IMR-90 (cell line): Measurements from ENCODE around the gene STX18. TPM values are rescaled to one million over a fixed set of nuclear protein-coding genes. Genes with fewer than 3 reads are reported as not detected.

Source experiments
- ATAC-seq: fragments of 200-7000 bp; cut with Tn5 transposase; 2 replicates; pipeline ENCODE4 v1.9.1; 2020; ENCODE audit warnings: low read depth, mild to moderate bottlenecking, moderate library complexity
- BruUV-seq: library from RNA; stranded (reverse); fragments of 400-500 nt; replicated peaks from 2 replicates; lab custom pipeline; 2021; lab: Mats Ljungman, UMichigan
- CTCF ChIA-PET: fragments of 300-600 bp; formaldehyde crosslinking; extraction: SDS; loops from one replicate; lab custom pipeline; 2021; ENCODE audit warnings: antibody characterized with exemption; lab: Yijun Ruan, JAX
- POLR2A ChIA-PET: fragments of 300-600 bp; sonication (Branson Sonifier 250); formaldehyde crosslinking; loops from one replicate; lab custom pipeline; 2022; ENCODE audit warnings: antibody characterized with exemption; ENCODE audit not compliant: unreplicated experiment; lab: Charles Lee
- DNase-seq: peaks from one replicate; pipeline ENCODE4 v3.0.0; 2013
- H2AFZ ChIP-seq: replicated peaks from 2 replicates; pipeline ENCODE3; 2013; ENCODE audit warnings: low read length, mild to moderate bottlenecking; ENCODE audit not compliant: poor library complexity
- H2AK5ac ChIP-seq: 2 replicates; pipeline ENCODE4 v1.6.1; 2013; ENCODE audit warnings: low read depth, low read length, inconsistent platforms
- H2AK9ac ChIP-seq: replicated peaks from 2 replicates; pipeline ENCODE3; 2013; ENCODE audit warnings: mild to moderate bottlenecking, low read depth, low read length, moderate library complexity; ENCODE audit not compliant: poor library complexity
- H2BK120ac ChIP-seq: 2 replicates; pipeline ENCODE4 v1.6.1; 2013; ENCODE audit warnings: low read depth, low read length, inconsistent platforms
- H2BK15ac ChIP-seq: 3 replicates; pipeline ENCODE4 v1.6.1; 2013; ENCODE audit warnings: low read depth, low read length, inconsistent platforms
- H2BK20ac ChIP-seq: 2 replicates; pipeline ENCODE4 v1.6.1; 2013; ENCODE audit warnings: low read depth, mild to moderate bottlenecking, inconsistent platforms, low read length, moderate library complexity
- H2BK5ac ChIP-seq: 2 replicates; pipeline ENCODE4 v1.6.1; 2013; ENCODE audit warnings: mild to moderate bottlenecking, low read depth, low read length, inconsistent platforms; ENCODE audit not compliant: poor library complexity, severe bottlenecking
- H3K14ac ChIP-seq: replicated peaks from 2 replicates; pipeline ENCODE4 v1.6.1; 2013; ENCODE audit warnings: low read depth, low read length, inconsistent platforms
- H3K18ac ChIP-seq: 2 replicates; pipeline ENCODE4 v1.6.1; 2013; ENCODE audit warnings: low read depth, low read length, control low read depth
- H3K23ac ChIP-seq: 2 replicates; pipeline ENCODE4 v1.6.1; 2013; ENCODE audit warnings: low read depth, low read length, inconsistent platforms
- H3K27ac ChIP-seq: 2 replicates; pipeline ENCODE4 v1.5.1; 2013; ENCODE audit warnings: mild to moderate bottlenecking, control low read depth, low read length; ENCODE audit not compliant: insufficient read depth
- H3K27me3 ChIP-seq: 2 replicates; pipeline ENCODE4 v1.6.1; 2013; ENCODE audit warnings: low read length; ENCODE audit not compliant: control insufficient read depth, insufficient read depth
- H3K36me3 ChIP-seq: 2 replicates; pipeline ENCODE4 v1.6.1; 2013; ENCODE audit warnings: low read length, mixed read lengths; ENCODE audit not compliant: control insufficient read depth, insufficient read depth
- H3K4ac ChIP-seq: 2 replicates; pipeline ENCODE4 v1.6.1; 2013; ENCODE audit warnings: low read depth, low read length, inconsistent platforms
- H3K4me1 ChIP-seq: 2 replicates; pipeline ENCODE4 v1.6.1; 2013; ENCODE audit warnings: low read length, mixed read lengths; ENCODE audit not compliant: control insufficient read depth, insufficient read depth
- H3K4me2 ChIP-seq: 2 replicates; pipeline ENCODE4 v1.6.1; 2013; ENCODE audit warnings: low read depth, mild to moderate bottlenecking, control low read depth, low read length, moderate library complexity
- H3K4me3 ChIP-seq: 2 replicates; pipeline ENCODE4 v1.5.1; 2013; ENCODE audit warnings: low read depth, mild to moderate bottlenecking, control low read depth, low read length, moderate library complexity; ENCODE audit not compliant: insufficient read depth
- H3K56ac ChIP-seq: 2 replicates; pipeline ENCODE4 v1.6.1; 2013; ENCODE audit warnings: low read length, inconsistent platforms; ENCODE audit not compliant: insufficient read depth; ENCODE audit errors: extremely low read depth
- H3K79me1 ChIP-seq, 2 experiments: 2 replicates each; pipeline ENCODE4 v1.6.1; 2013; ENCODE audit warnings: low read length in 2 of 2, inconsistent platforms in 1 of 2, low read depth in 1 of 2
- H3K9ac ChIP-seq: 2 replicates; pipeline ENCODE4 v1.6.1; 2013; ENCODE audit warnings: low read depth, low read length, control low read depth
- H3K9me1 ChIP-seq: 2 replicates; pipeline ENCODE4 v1.6.1; 2013; ENCODE audit warnings: low read length, inconsistent platforms; ENCODE audit not compliant: insufficient read depth
- H3K9me3 ChIP-seq: 2 replicates; pipeline ENCODE4 v1.6.1; 2013; ENCODE audit warnings: low read length; ENCODE audit not compliant: control insufficient read depth, insufficient read depth
- H4K20me1 ChIP-seq: 2 replicates; pipeline ENCODE4 v1.6.1; 2013; ENCODE audit warnings: low read length, inconsistent platforms; ENCODE audit not compliant: insufficient read depth
- H4K5ac ChIP-seq: 2 replicates; pipeline ENCODE4 v1.6.1; 2013; ENCODE audit warnings: mild to moderate bottlenecking, low read depth, low read length, control low read depth
- H4K8ac ChIP-seq, 2 experiments: 2 replicates each; pipeline ENCODE4 v1.6.1; 2013; ENCODE audit warnings: low read depth in 2 of 2, low read length in 2 of 2, control low read depth in 1 of 2, inconsistent platforms in 1 of 2
- H4K91ac ChIP-seq: 2 replicates; pipeline ENCODE4 v1.6.1; 2013; ENCODE audit warnings: low read depth, low read length, inconsistent platforms; ENCODE audit not compliant: insufficient read depth
- BHLHE40 ChIP-seq: fragments of 150-350 bp; IDR thresholded peaks from 2 replicates; pipeline ENCODE4 v1.6.1; 2016; ENCODE audit warnings: mild to moderate bottlenecking, low read depth, low read length
- CEBPB ChIP-seq: IDR thresholded peaks from 2 replicates; pipeline ENCODE4 v1.6.1; 2012; ENCODE audit warnings: low read depth, low read length, improper control_type of control experiment
- FOS ChIP-seq: fragments of 150-350 bp; IDR thresholded peaks from 2 replicates; pipeline ENCODE4 v1.6.1; 2016; ENCODE audit warnings: low read depth, low read length
- MAFK ChIP-seq: IDR thresholded peaks from 2 replicates; pipeline ENCODE4 v1.6.1; 2012; ENCODE audit warnings: low read depth, low read length, improper control_type of control experiment
- MAZ ChIP-seq: IDR thresholded peaks from 2 replicates; pipeline ENCODE4 v1.6.1; 2012; ENCODE audit warnings: low read depth, mild to moderate bottlenecking, low read length, improper control_type of control experiment, moderate library complexity, borderline replicate concordance
- MXI1 ChIP-seq: IDR thresholded peaks from 2 replicates; pipeline ENCODE4 v1.6.1; 2012; ENCODE audit warnings: low read depth, mild to moderate bottlenecking, low read length, moderate library complexity, borderline replicate concordance
- NFE2L2 ChIP-seq: fragments of 150-350 bp; IDR thresholded peaks from 2 replicates; pipeline ENCODE4 v1.6.1; 2016; ENCODE audit warnings: low read depth, mild to moderate bottlenecking, low read length
- POLR2A ChIP-seq: IDR thresholded peaks from 2 replicates; pipeline ENCODE4 v1.6.1; 2012; ENCODE audit warnings: mild to moderate bottlenecking, low read depth, low read length
- RAD21 ChIP-seq: IDR thresholded peaks from 2 replicates; pipeline ENCODE4 v1.6.1; 2012; ENCODE audit warnings: low read length, improper control_type of control experiment
- RCOR1 ChIP-seq: IDR thresholded peaks from 2 replicates; pipeline ENCODE4 v1.6.1; 2012; ENCODE audit warnings: mild to moderate bottlenecking, low read length, improper control_type of control experiment; ENCODE audit not compliant: insufficient replicate concordance
- RFX5 ChIP-seq: IDR thresholded peaks from 2 replicates; pipeline ENCODE4 v1.8.0; 2012; ENCODE audit warnings: low read depth, mild to moderate bottlenecking, low read length, moderate library complexity
- SMC3 ChIP-seq: fragments of 150-350 bp; IDR thresholded peaks from 2 replicates; pipeline ENCODE4 v1.6.1; 2016; ENCODE audit warnings: low read depth, mild to moderate bottlenecking, antibody characterized with exemption, low read length, moderate library complexity
- WGBS, 2 experiments: methylation state at CpG; one replicate each; pipeline versions ENCODE4 v1.1.5 to v1.1.7; 2013; ENCODE audit warnings: missing lambda C conversion rate in 2 of 2; ENCODE audit not compliant: insufficient read length in 1 of 2; ENCODE audit errors: extremely low coverage in 2 of 2; 5-methylcytosine and 5-hydroxymethylcytosine counted together
- dilution Hi-C: fragments of 300-500 bp; cut with HindIII; formaldehyde crosslinking; loops from one replicate; pipeline ENCODE4 v1.14.3; 2018; ENCODE audit warnings: low sequenced_read_pairs; ENCODE audit not compliant: unreplicated experiment
- in situ Hi-C: fragments of 300-500 bp; cut with MboI; formaldehyde crosslinking; loops from 3 replicates; pipeline ENCODE4 v1.14.3; 2019; ENCODE audit warnings: low sequenced_read_pairs, inconsistent platforms, mixed read lengths
- intact Hi-C: fragments of 100-400 bp; cut with micrococcal nuclease; formaldehyde crosslinking; loops from 2 replicates; pipeline ENCODE4 v1.10.0; 2022
- polyA plus RNA-seq, 3 experiments: library from polyadenylated mRNA; depleted of rRNA; stranded (reverse); fragments of >200 nt; gene quantifications; 2 replicates each; pipeline ENCODE4 v1.2.3, GENCODE V29; 2012; ENCODE audit warnings: low replicate concordance in 1 of 3
- total RNA-seq: library from RNA; depleted of rRNA; stranded (reverse); fragments of >200 nt; gene quantifications from 2 replicates; pipeline ENCODE4 v1.2.3, GENCODE V29; 2012
- TF ChIP-seq, protein P1 (sequence below): fragments of 150-350 bp; IDR thresholded peaks from 2 replicates; pipeline ENCODE4 v1.6.1; 2016; ENCODE audit warnings: low read depth, mild to moderate bottlenecking, low read length, moderate library complexity, borderline replicate concordance
- TF ChIP-seq, protein P2 (sequence below): fragments of 150-350 bp; IDR thresholded peaks from 2 replicates; pipeline ENCODE4 v1.6.1; 2017; ENCODE audit warnings: mild to moderate bottlenecking, antibody characterized with exemption, low read length, low read depth
- TF ChIP-seq, protein P3 (sequence below): conservative IDR thresholded peaks from 2 replicates; pipeline ENCODE4 v1.5.1; 2012; ENCODE audit warnings: mild to moderate bottlenecking, low read depth, low read length, improper control_type of control experiment

The STX18 gene
- total and polyA plus RNA-seq, 2 of the 4 experiments (the other 2 are of a cell fraction) = 20.1 to 23.4 TPM

DNA sequence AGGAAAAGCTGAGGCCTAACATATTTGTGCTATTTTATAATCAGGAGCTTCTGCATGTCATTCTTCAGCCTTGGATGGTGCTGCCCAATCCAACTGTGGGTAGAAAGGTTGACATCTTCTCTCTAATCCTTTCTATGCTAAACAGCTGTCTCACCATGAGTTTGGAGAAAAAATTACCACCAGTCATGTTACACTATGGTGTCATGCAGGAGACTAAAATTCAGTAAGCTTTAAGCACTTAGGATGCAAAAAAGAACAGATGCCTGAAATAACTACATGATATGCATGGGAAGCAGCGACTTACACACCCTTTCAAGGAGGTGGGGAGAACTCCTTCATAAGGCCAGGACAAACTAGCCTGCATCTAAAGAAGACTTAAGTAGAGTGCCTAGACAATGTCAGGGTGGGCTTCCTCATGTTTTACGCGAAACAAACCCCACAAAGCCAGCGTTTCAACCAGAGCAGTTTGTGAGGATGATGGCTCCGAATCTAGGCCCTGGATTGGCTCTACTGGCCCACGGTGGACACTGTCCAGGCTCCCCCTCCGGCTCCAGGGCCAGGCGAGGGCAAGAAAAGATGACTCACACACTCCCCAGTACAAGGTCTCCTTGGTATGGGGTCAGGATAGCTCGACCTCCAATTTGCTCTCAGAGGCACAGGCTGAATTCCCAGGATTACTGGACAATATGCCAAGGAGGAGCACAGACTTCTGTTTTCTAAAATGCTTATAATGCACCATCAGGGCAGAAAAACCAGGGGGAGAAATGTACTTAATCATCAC, 45.1 kb downstream of the STX18 start:
- dilution Hi-C loops = no loop called here
- DNase-seq = no peak
- no peak overlapping the region for H2BK20ac ChIP-seq
- no peak overlapping the region for H3K27ac ChIP-seq
- peaks cover 3% of the 10 kb centered on the region; the same call in 1 of the 2 replicates for H3K4me1 ChIP-seq
- H3K23ac ChIP-seq = no peak overlapping the region
- no peak overlapping the region for H3K4me3 ChIP-seq
- no peak overlapping the region for H2AFZ ChIP-seq
- peaks cover 5% of the 10 kb centered on the region; the same call in 1 of the 2 replicates for H4K20me1 ChIP-seq
- H3K18ac ChIP-seq = no peak overlapping the region
- H4K5ac ChIP-seq = no peak overlapping the region
- H3K4me2 ChIP-seq = no peak overlapping the region
- in situ Hi-C loops = no loop called here
- no peak overlapping the region for H4K91ac ChIP-seq
- WGBS, 2 experiments = no CpG with 5 or more reads among the region's 9 CpGs
- no peak overlapping the region for H3K9ac ChIP-seq
- H3K9me1 ChIP-seq = peaks cover 3% of the 10 kb centered on the region; the same call in 1 of the 2 replicates
- no peak overlapping the region for H4K8ac ChIP-seq
- BruUV-seq = no TSS peak
- intact Hi-C loops = no loop called here
- no peak overlapping the region for H2BK15ac ChIP-seq
- H2AK9ac ChIP-seq = no peak overlapping the region
- CTCF ChIA-PET = no interaction called here
- H3K36me3 ChIP-seq = no peaks in the 10 kb centered on the region
- no peak overlapping the region for H2BK5ac ChIP-seq
- no peaks in the 10 kb centered on the region for H3K27me3 ChIP-seq
- H3K56ac ChIP-seq = no peak overlapping the region
- H2BK120ac ChIP-seq = no peak overlapping the region
- no peak overlapping the region for H3K14ac ChIP-seq
- H2AK5ac ChIP-seq = no peak overlapping the region
- no peak for ATAC-seq
- peaks cover 18 to 32% of the 10 kb centered on the region in 2 experiments for H3K79me1 ChIP-seq
- POLR2A ChIA-PET = no interaction called here
- no peaks in the 10 kb centered on the region for H3K9me3 ChIP-seq
- H3K4ac ChIP-seq = no peak overlapping the region
- TF ChIP-seq NFE2L2 (no peak), RAD21 (no peak), POLR2A (no peak), RFX5 (no peak), CEBPB (no peak), RCOR1 (no peak), MAZ (no peak), MXI1 (no peak), MAFK (no peak), BHLHE40 (no peak), SMC3 (no peak), FOS (no peak)
- TF ChIP-seq, protein P1, sequence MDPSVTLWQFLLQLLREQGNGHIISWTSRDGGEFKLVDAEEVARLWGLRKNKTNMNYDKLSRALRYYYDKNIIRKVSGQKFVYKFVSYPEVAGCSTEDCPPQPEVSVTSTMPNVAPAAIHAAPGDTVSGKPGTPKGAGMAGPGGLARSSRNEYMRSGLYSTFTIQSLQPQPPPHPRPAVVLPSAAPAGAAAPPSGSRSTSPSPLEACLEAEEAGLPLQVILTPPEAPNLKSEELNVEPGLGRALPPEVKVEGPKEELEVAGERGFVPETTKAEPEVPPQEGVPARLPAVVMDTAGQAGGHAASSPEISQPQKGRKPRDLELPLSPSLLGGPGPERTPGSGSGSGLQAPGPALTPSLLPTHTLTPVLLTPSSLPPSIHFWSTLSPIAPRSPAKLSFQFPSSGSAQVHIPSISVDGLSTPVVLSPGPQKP = no peak
- TF ChIP-seq, protein P2, sequence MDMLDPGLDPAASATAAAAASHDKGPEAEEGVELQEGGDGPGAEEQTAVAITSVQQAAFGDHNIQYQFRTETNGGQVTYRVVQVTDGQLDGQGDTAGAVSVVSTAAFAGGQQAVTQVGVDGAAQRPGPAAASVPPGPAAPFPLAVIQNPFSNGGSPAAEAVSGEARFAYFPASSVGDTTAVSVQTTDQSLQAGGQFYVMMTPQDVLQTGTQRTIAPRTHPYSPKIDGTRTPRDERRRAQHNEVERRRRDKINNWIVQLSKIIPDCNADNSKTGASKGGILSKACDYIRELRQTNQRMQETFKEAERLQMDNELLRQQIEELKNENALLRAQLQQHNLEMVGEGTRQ = no peak
- TF ChIP-seq, protein P3, sequence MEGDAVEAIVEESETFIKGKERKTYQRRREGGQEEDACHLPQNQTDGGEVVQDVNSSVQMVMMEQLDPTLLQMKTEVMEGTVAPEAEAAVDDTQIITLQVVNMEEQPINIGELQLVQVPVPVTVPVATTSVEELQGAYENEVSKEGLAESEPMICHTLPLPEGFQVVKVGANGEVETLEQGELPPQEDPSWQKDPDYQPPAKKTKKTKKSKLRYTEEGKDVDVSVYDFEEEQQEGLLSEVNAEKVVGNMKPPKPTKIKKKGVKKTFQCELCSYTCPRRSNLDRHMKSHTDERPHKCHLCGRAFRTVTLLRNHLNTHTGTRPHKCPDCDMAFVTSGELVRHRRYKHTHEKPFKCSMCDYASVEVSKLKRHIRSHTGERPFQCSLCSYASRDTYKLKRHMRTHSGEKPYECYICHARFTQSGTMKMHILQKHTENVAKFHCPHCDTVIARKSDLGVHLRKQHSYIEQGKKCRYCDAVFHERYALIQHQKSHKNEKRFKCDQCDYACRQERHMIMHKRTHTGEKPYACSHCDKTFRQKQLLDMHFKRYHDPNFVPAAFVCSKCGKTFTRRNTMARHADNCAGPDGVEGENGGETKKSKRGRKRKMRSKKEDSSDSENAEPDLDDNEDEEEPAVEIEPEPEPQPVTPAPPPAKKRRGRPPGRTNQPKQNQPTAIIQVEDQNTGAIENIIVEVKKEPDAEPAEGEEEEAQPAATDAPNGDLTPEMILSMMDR = no peak
